Body of pancreas (tissue), 4 donors: ENCODE results near the gene BTG4.

ENCODE experiments used
- CTCF ChIP-seq, 7 experiments: fragments of 450-650 bp in 4 of 7; fragments of 200-600 bp in 3 of 7; sonication (generic) in 3 of 7; IDR thresholded peaks; one replicate each; pipeline ENCODE4 v1.5.1; 2016 to 2019; ENCODE audit warnings: antibody characterized with exemption in 7 of 7
- POLR2A ChIP-seq, 3 donors: fragments of 450-650 bp; IDR thresholded peaks; one replicate each; pipeline ENCODE4 v1.6.1; 2016; ENCODE audit warnings: antibody characterized with exemption in 3 of 3, mild to moderate bottlenecking in 2 of 3

- TF ChIP-seq CTCF (IDR thresholded peaks at IDR 0.05) (no peak), POLR2A (IDR thresholded peaks at IDR 0.05) (no peak)
Measured at GRCh38 chr11:111526501-111526900, 14.3 kb upstream of the BTG4 start.
